B cell (primary cell): ENCODE measurements around the gene IGFLR1. TPM values are rescaled to one million over a fixed set of nuclear protein-coding genes. Genes with fewer than 3 reads are reported as not detected.
A peak's percentile ranks its signal among the peaks of the same experiment; 100 is the strongest.

Source experiments
- ATAC-seq: fragments of 200-7000 bp; cut with Tn5 transposase; one replicate; pipeline ENCODE4 v1.10.0; 2021; ENCODE audit warnings: low read depth, mild to moderate bottlenecking, moderate number of reproducible peaks, moderate library complexity
- CTCF ChIA-PET: fragments of 350-600 bp; sonication (Branson Sonifier 250); formaldehyde crosslinking; loops from one replicate; lab custom pipeline; 2021; ENCODE audit warnings: antibody characterized with exemption, inconsistent platforms; lab: Charles Lee
- POLR2A ChIA-PET: fragments of 350-600 bp; sonication (Branson Sonifier 250); formaldehyde crosslinking; loops from one replicate; lab custom pipeline; 2021; ENCODE audit warnings: antibody characterized with exemption; lab: Charles Lee
- DNase-seq: peaks from one replicate; pipeline ENCODE4 v3.0.0; 2013
- H2AFZ ChIP-seq: 2 replicates; pipeline ENCODE4 v1.6.1; 2012; ENCODE audit warnings: mild to moderate bottlenecking, low read depth, low read length; ENCODE audit not compliant: insufficient read depth, poor library complexity, severe bottlenecking
- H3K27ac ChIP-seq, 2 donors: 1 replicate in 1 of 2; 2 replicates in 1 of 2; pipeline ENCODE4 v1.5.1; 2012 to 2013; ENCODE audit warnings: low read length in 2 of 2, mild to moderate bottlenecking in 2 of 2, moderate library complexity in 1 of 2
- H3K27me3 ChIP-seq, 4 experiments: fragments of 200-600 bp in 1 of 4; sonication (generic) in 1 of 4; replicated peaks in 1 of 4; 1 replicate in 2 of 4; 2 replicates in 2 of 4; pipeline versions ENCODE4 v1.6.1 to v1.7.0; 2013 to 2016; ENCODE audit warnings: low read length in 3 of 4, mild to moderate bottlenecking in 2 of 4, mixed read lengths in 1 of 4, moderate library complexity in 1 of 4; ENCODE audit not compliant: insufficient read depth in 4 of 4, control insufficient read depth in 3 of 4; ENCODE audit errors: control extremely low read depth in 1 of 4
- H3K36me3 ChIP-seq, 2 experiments: replicated peaks in 1 of 2; 1 replicate in 1 of 2; 2 replicates in 1 of 2; pipeline versions ENCODE4 v1.6.1 to v1.7.1; 2013; ENCODE audit warnings: low read length in 1 of 2; ENCODE audit not compliant: insufficient read depth in 2 of 2, control insufficient read depth in 1 of 2; ENCODE audit errors: control extremely low read depth in 1 of 2, extremely low read depth in 1 of 2
- H3K4me1 ChIP-seq, 2 donors: fragments of 200-600 bp in 1 of 2; sonication (generic) in 1 of 2; 1 replicate in 1 of 2; 2 replicates in 1 of 2; pipeline versions ENCODE4 v1.5.1 to v1.6.1; 2013 to 2017; ENCODE audit warnings: low read length in 2 of 2; ENCODE audit not compliant: control insufficient read depth in 2 of 2, insufficient read depth in 2 of 2
- H3K4me2 ChIP-seq: replicated peaks from 2 replicates; pipeline ENCODE3; 2012; ENCODE audit warnings: mild to moderate bottlenecking, low read depth, low read length; ENCODE audit not compliant: poor library complexity, severe bottlenecking
- H3K4me3 ChIP-seq, 5 experiments: fragments of 200-600 bp in 1 of 5; sonication (generic) in 1 of 5; 1 replicate in 3 of 5; 2 replicates in 2 of 5; pipeline versions ENCODE4 v1.5.1 to v1.7.0; 2011 to 2016; ENCODE audit warnings: low read length in 4 of 5, mild to moderate bottlenecking in 4 of 5, low read depth in 2 of 5, control low read depth in 1 of 5, moderate library complexity in 1 of 5; ENCODE audit not compliant: insufficient read depth in 1 of 5; ENCODE audit errors: control extremely low read depth in 1 of 5, extremely low read depth in 1 of 5
- H3K79me2 ChIP-seq: fragments of 200-600 bp; sonication (generic); one replicate; pipeline ENCODE4 v1.6.0; 2016; ENCODE audit warnings: low read length; ENCODE audit not compliant: control insufficient read depth, insufficient read depth
- H3K9ac ChIP-seq: fragments of 200-600 bp; sonication (generic); 2 replicates; pipeline ENCODE4 v1.6.1; 2017; ENCODE audit warnings: mild to moderate bottlenecking, low read length, moderate library complexity
- H3K9me3 ChIP-seq, 3 donors: one replicate each; pipeline versions ENCODE4 v1.6.1 to v1.7.1; 2013; ENCODE audit warnings: low read length in 2 of 3; ENCODE audit not compliant: control insufficient read depth in 2 of 3, insufficient read depth in 1 of 3; ENCODE audit errors: control extremely low read depth in 1 of 3
- H4K20me1 ChIP-seq: 2 replicates; pipeline ENCODE4 v1.6.0; 2012; ENCODE audit warnings: mild to moderate bottlenecking, low read length; ENCODE audit not compliant: insufficient read depth, control insufficient read depth, poor library complexity, severe bottlenecking
- H3K27ac Mint-ChIP-seq: one replicate; pipeline ENCODE4 v1.8.0; 2021; ENCODE audit warnings: mixed read lengths
- H3K27me3 Mint-ChIP-seq: one replicate; pipeline ENCODE4 v1.8.0; 2021; ENCODE audit warnings: mixed read lengths
- H3K4me1 Mint-ChIP-seq: one replicate; pipeline ENCODE4 v1.8.0; 2021; ENCODE audit warnings: mixed read lengths
- H3K4me3 Mint-ChIP-seq: one replicate; pipeline ENCODE4 v1.8.0; 2021; ENCODE audit warnings: mixed read lengths
- H3K9me3 Mint-ChIP-seq: one replicate; pipeline ENCODE4 v1.8.0; 2022; ENCODE audit warnings: mixed read lengths; ENCODE audit not compliant: insufficient read depth
- CTCF ChIP-seq: fragments of 200-600 bp; IDR thresholded peaks from one replicate; pipeline ENCODE4 v1.8.0; 2022; ENCODE audit warnings: antibody characterized with exemption, mild to moderate bottlenecking
- EZH2 ChIP-seq: IDR thresholded peaks from 2 replicates; pipeline ENCODE4 v1.6.1; 2012; ENCODE audit warnings: borderline replicate concordance, low read depth, mild to moderate bottlenecking, moderate library complexity, low read length; ENCODE audit not compliant: insufficient read depth, poor library complexity, severe bottlenecking
- WGBS: methylation state at CpG from one replicate; pipeline ENCODE4 v1.1.5; 2013; ENCODE audit warnings: missing lambda C conversion rate; ENCODE audit not compliant: insufficient coverage; 5-methylcytosine and 5-hydroxymethylcytosine counted together
- intact Hi-C: fragments of 100-400 bp; cut with micrococcal nuclease; formaldehyde crosslinking; loops from one replicate; pipeline ENCODE4 v1.10.0; 2022
- polyA plus RNA-seq: library from polyadenylated mRNA; depleted of rRNA; stranded (reverse); fragments of >200 nt; gene quantifications from 2 replicates; pipeline ENCODE4 v1.2.3, GENCODE V29; 2012
- total RNA-seq, 2 donors: library from RNA; stranded (reverse); fragments of 120-200 nt in 1 of 2; gene quantifications; 1 replicate in 1 of 2; 2 replicates in 1 of 2; pipeline versions ENCODE4 v1.2.3 to v1.2.4, GENCODE V29; 2013 to 2022

The IGFLR1 gene
- total and polyA plus RNA-seq, 2 donors (not counting 1 experiment from before 2014, with no cell fraction given) = 130 to 245 TPM

GRCh38 chr19:35712567-35713505 lies 29.4 kb downstream of the IGFLR1 start:
- DNase-seq = peak; percentile 70

More at GRCh38 chr19:35712567-35713505, 29.4 kb downstream of the IGFLR1 start:
- WGBS = 62% methylated on average over 6 of the region's 11 CpGs
- no peaks in the 10 kb centered on the region for H3K9me3 ChIP-seq
- H2AFZ ChIP-seq = no peak overlapping the region
- H3K9ac ChIP-seq = peak overlapping the region; percentile 58
- ChIA-PET POLR2A (interaction anchor here (0.6 to 4.6 kb wide), 3 partner anchors 10 to 495 kb away, joined by 3 to 53 read pairs (median 4); partner anchors contain the start of gene IGFLR1), CTCF (interaction anchor here (0.7 to 6.5 kb wide), 4 partner anchors 10 to 243 kb away, joined by 3 to 123 read pairs (median 24); no protein-coding TSS in a partner anchor)
- H4K20me1 ChIP-seq = no peaks in the 10 kb centered on the region
- H3K9me3 Mint-ChIP-seq = no peaks in the 10 kb centered on the region
- peaks cover 22% of the 10 kb centered on the region for H3K79me2 ChIP-seq
- intact Hi-C loops = loop anchor here (10.0 kb wide), 2 partner anchors 192 to 368 kb away; partner anchors contain the start of genes FFAR1, HCST, NFKBID and TYROBP
- TF ChIP-seq EZH2 = no peak
- no peak for TF ChIP-seq CTCF
- H3K27ac ChIP-seq = peak overlapping the region; percentile 85
- H3K4me3 ChIP-seq = peak overlapping the region in 4 of 5 experiments; percentile 39 to 76 (median 51)
- no peak for ATAC-seq
- peaks cover 33 to 74% of the 10 kb centered on the region in 2 donors for H3K4me1 ChIP-seq
- peak overlapping the region; percentile 98 for H3K4me3 Mint-ChIP-seq
- H3K4me2 ChIP-seq = peak overlapping the region; percentile 94
- peak overlapping the region; percentile 99 for H3K27ac Mint-ChIP-seq
- H3K27me3 ChIP-seq = no peaks in the 10 kb centered on the region
- no peaks in the 10 kb centered on the region for H3K27me3 Mint-ChIP-seq
- no peaks in the 10 kb centered on the region for H3K36me3 ChIP-seq
- H3K4me1 Mint-ChIP-seq = peaks cover 63% of the 10 kb centered on the region
